ENCODE data around the gene CPVL. TPM values are rescaled to one million over a fixed set of nuclear protein-coding genes. Genes with fewer than 3 reads are reported as not detected.

The CPVL gene
- total and polyA plus RNA-seq, 2 of the 4 experiments (the other 2 are of a cell fraction), result not detected

- Histone ChIP-seq H3K56ac (ENCODE audit: extremely low read depth, insufficient read depth, low read length) (no peak overlapping the region), H3K79me1 (ENCODE audit: low read depth in 1 of 2, low read length in 2 of 2) (no peaks in the 10 kb centered on the region), H2BK120ac (ENCODE audit: low read depth, low read length) (peak overlapping the region; percentile 78), H3K23ac (ENCODE audit: low read depth, low read length) (no peak overlapping the region), H3K4me1 (ENCODE audit: control insufficient read depth, insufficient read depth, low read length) (peaks cover 21% of the 10 kb centered on the region), H4K91ac (ENCODE audit: insufficient read depth, low read depth, low read length) (peak overlapping the region; percentile 61), H3K4me3 (ENCODE audit: insufficient read depth, low read depth, low read length) (no peak overlapping the region), H3K4me2 (ENCODE audit: low read depth, low read length) (no peak overlapping the region), H3K14ac (replicated peaks; ENCODE audit: low read depth, low read length) (peak overlapping the region; percentile 20; the same call in 1 of the 2 replicates), H2BK15ac (ENCODE audit: low read depth, low read length) (0 out of 3 replicates have a peak overlapping the region, but pooled peaks have one; percentile 25), H2AK5ac (ENCODE audit: low read depth, low read length) (peak overlapping the region; percentile 31; the same call in 1 of the 2 replicates), H4K8ac (ENCODE audit: low read depth in 2 of 2, low read length in 2 of 2) (no peak overlapping the region), H2BK5ac (ENCODE audit: low read depth, low read length, poor library complexity, severe bottlenecking) (no peak overlapping the region), H4K20me1 (ENCODE audit: insufficient read depth, low read length) (no peaks in the 10 kb centered on the region), H3K9ac (ENCODE audit: low read depth, low read length) (no peak overlapping the region), H3K27ac (ENCODE audit: insufficient read depth, low read length) (peak overlapping the region; percentile 48; the same call in 1 of the 2 replicates), H4K5ac (ENCODE audit: low read depth, low read length) (peak overlapping the region; percentile 59), H3K4ac (ENCODE audit: low read depth, low read length) (peak overlapping the region; percentile 64), H3K9me3 (ENCODE audit: control insufficient read depth, insufficient read depth, low read length) (no peaks in the 10 kb centered on the region), H3K36me3 (ENCODE audit: control insufficient read depth, insufficient read depth, low read length) (no peaks in the 10 kb centered on the region), H2AK9ac (replicated peaks; ENCODE audit: low read depth, low read length, poor library complexity) (no peak overlapping the region), H2BK20ac (ENCODE audit: low read depth, low read length) (peak overlapping the region; percentile 77), H3K18ac (ENCODE audit: low read depth, low read length) (peak overlapping the region; percentile 87), H3K27me3 (ENCODE audit: control insufficient read depth, insufficient read depth, low read length) (no peaks in the 10 kb centered on the region), H2AFZ (replicated peaks; ENCODE audit: low read length, poor library complexity) (peak overlapping the region; percentile 24), H3K9me1 (ENCODE audit: insufficient read depth, low read length) (peaks cover 12% of the 10 kb centered on the region)
- DNase-seq (no peak), ATAC-seq (ENCODE audit: low read depth) (no peak)
- dilution Hi-C loops (cut with HindIII; ENCODE audit: low sequenced_read_pairs, unreplicated experiment) (no loop called here), in situ Hi-C loops (cut with MboI; ENCODE audit: low sequenced_read_pairs) (no loop called here), intact Hi-C loops (cut with micrococcal nuclease) (no loop called here)
- TF ChIP-seq NFE2L2 (IDR thresholded peaks at IDR 0.05; ENCODE audit: low read depth, low read length), result no peak
- TF ChIP-seq CHD1 (IDR thresholded peaks at IDR 0.05; ENCODE audit: low read depth, low read length), result no peak
- ChIA-PET CTCF (interaction anchor here (0.6 to 1.2 kb wide), 2 partner anchors 27 to 1296 kb away, joined by 3 to 6 read pairs; no protein-coding TSS in a partner anchor), POLR2A (ENCODE audit: unreplicated experiment) (no interaction called here)
- no TSS peak for BruUV-seq (replicated peaks)
Measured at GRCh38 chr7:28984217-28984616, 162.1 kb downstream of the CPVL start.

All from IMR-90 (cell line).